ENCODE results near the gene JAZF1.

JAZF1 gene

DNA sequence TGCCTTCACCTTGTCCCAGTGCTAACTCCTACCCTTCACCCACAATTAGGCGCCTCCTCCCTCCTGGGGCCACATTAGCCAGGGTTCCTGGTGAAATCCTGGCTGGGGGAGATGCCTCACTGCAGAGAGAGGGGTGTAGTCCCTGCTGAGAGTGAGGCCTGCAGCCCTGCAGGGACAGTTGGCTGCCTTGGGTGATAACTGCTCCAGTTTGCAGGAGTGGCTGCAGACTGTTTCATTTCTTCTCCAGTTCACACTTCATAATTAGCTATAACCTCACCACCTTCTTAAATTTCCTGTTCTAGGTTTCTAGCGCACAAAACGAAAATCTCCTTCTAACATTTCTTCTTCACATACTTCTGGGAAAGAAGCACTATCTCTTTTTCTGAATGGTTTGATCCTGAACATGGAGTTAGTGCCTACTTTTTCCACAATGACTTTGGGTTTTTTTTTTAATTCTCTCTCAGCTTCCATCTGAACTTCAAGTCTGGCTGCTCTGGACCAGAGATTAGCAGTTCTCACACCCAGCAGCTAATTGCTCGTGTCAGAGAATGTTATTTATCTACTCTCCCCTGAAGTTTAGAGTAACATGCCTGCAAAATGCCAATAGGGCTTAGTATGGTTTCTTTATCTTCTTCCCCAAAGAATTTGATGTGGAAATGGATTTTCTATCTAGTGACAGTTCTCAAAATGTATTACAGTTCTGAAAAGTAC lies 15.5 kb upstream of the JAZF1 start:
- no peak for DNase-seq
- intact Hi-C loops (cut with DNase I), result no loop called here

- intact Hi-C loops (cut with DNase I), result no loop called here
- no peak for DNase-seq
Observed at GRCh38 chr7:28192786-28193585, 12.4 kb upstream of the JAZF1 start.

- no peak for DNase-seq
- intact Hi-C loops (cut with DNase I), result no loop called here
Observed at GRCh38 chr7:28191751-28192150, 11.2 kb upstream of the JAZF1 start.

DNA sequence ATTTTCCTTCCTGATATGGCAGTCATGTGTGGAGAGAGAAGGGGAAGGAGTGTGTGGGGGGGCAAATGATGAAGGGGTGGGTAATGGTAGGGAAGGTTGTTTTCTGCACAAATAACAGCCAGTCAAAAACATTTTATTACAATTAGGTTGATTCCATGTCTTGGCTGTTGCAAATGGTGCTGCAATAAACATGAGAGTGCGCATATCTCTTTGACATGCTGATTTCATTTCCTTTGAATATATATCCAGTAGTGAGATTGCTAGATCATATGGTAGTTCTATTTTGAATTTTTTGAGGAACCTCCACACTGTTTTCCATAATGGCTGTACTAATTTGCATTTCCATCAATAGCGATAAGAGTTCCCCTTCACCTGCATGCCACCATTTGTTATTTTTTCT lies 10.6 kb upstream of the JAZF1 start:
- DNase-seq, result no peak
- intact Hi-C loops (cut with DNase I), result no loop called here

DNA sequence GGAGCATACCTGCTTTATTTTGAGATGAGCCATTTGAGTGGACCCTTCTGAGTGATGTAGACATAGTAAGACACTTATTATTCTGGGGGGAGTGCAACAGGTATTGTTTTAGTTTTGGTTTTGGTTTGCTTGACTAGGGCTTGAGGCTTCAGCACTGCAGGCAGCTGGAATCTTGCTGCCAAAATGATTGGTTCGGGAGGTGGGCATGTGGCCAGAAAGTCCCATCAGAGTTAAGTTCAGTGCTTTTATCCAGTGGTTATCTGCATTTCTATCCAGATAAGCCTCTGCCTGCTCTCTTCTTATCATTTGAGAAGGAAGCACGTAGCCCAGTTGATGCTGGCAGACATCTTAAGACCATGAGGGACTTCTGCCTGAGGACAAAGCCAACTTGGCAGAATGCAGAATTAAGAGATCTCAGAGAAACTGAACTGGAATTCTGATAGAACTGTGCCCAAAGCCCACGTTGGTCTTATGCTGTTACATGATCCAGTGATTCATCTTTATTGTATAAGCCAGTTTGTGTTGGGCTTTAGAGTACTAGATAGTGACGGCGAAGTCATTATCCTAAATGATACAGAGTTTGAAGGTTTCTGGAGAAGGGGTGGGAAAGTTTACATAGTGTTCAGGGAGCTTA lies 9.6 kb upstream of the JAZF1 start:
- intact Hi-C loops (cut with DNase I), result no loop called here
- no peak for DNase-seq

- intact Hi-C loops (cut with DNase I), result no loop called here
- no peak for DNase-seq
Observed at GRCh38 chr7:28187012-28187411, 6.4 kb upstream of the JAZF1 start.

DNA sequence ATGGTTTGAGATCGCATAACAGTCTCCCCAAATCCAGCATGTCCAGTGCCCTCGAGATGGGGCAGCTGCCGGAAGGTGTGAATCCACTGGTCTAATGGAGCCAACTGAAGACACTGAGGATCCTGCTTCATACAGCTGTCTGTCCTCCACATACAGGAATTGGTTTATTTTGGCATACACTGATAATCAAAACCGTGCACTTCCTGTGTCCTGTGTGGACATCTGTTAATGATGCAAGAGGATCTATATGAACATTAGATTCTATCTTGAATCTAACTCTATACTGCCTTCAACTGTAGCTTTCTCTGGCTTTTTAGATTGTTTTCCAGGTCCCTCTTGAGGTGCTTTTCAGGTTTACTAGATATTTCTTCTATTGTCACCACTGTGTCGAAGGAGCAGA lies 3.0 kb upstream of the JAZF1 start:
- DNase-seq, result no peak
- intact Hi-C loops (cut with DNase I), result no loop called here

DNA sequence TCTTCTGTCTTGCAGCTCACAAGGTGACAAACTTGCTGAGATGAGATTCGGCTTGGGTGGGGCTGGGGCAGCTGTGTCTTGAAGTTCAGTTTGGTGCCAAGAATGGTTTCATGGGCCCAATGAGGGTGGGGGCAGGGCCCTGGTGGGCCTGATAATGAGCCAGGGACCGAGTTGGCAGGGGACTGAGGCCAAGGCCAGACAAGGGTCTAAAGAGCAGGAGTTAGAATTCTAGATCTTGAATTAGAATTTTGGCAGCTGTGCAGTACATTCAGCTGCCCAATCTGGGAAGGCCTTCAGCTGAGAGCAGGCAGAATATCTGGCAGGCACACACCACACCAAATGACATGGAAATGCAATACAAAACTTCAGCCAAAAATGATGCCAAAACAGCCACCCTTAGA lies 1.5 kb upstream of the JAZF1 start:
- peak in 31 of 42 donors; percentile 7 to 64 (median 31) for DNase-seq
- intact Hi-C loops (cut with DNase I), result no loop called here

GRCh38 chr7:28181416-28181815 lies 821 bp upstream of the JAZF1 start:
- intact Hi-C loops (cut with DNase I), result no loop called here
- no peak for DNase-seq

DNA sequence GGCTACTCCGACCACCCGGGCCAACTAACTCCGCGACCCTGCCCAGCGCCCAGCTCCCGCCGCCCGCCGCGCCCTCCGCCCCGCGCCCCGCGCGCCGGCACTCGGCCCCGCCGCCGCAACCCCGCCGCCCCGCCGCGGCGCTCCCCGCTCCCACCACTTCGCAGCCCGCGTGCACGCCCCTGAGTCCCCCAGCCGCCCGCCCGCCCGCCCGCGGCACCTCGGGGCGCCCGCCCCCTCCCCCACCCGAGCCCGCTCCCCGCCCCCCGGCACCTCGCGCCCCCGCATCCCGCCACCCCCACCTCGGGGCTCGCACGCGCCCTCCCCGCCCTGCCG lies 598 bp downstream of the JAZF1 start:
- peak in 1 of 42 donors; percentile 8 for DNase-seq
- intact Hi-C loops (cut with DNase I), result no loop called here

GRCh38 chr7:28179120-28180030 lies 1.2 kb downstream of the JAZF1 start:
- DNase-seq, result peak; percentile 4 to 88 (median 76)

GRCh38 chr7:28178599-28178998 lies 2.0 kb downstream of the JAZF1 start:
- intact Hi-C loops (cut with DNase I), result no loop called here

More at GRCh38 chr7:28179120-28180030, 1.2 kb downstream of the JAZF1 start:
- intact Hi-C loops (cut with DNase I), result no loop called here

GRCh38 chr7:28177836-28178235 lies 2.8 kb downstream of the JAZF1 start:
- intact Hi-C loops (cut with DNase I), result no loop called here

More at GRCh38 chr7:28178599-28178998, 2.0 kb downstream of the JAZF1 start:
- DNase-seq, result no peak

GRCh38 chr7:28176645-28177044 lies 4.0 kb downstream of the JAZF1 start:
- intact Hi-C loops (cut with DNase I), result no loop called here
- DNase-seq, result no peak

More at GRCh38 chr7:28177836-28178235, 2.8 kb downstream of the JAZF1 start:
- DNase-seq, result no peak

DNA sequence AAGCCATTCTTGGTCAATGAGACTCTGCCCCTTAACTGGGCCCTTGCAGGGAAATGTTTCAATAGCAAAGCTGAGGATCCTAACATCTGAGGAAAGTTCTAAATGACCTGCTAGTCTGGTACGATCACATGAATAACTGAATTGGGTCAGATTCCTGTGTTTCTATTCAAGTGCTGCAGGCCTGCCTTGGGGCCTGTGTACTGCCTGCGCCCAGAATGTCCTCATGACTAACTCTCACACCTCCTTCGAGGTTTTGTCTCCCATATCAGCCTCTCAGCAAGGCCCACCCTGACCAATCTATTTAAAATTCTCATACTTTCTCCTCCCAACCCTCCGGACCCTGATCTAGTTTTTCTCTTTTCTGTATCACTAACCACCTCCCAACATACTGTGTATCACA lies 4.4 kb downstream of the JAZF1 start:
- intact Hi-C loops (cut with DNase I), result no loop called here
- DNase-seq, result no peak

DNA sequence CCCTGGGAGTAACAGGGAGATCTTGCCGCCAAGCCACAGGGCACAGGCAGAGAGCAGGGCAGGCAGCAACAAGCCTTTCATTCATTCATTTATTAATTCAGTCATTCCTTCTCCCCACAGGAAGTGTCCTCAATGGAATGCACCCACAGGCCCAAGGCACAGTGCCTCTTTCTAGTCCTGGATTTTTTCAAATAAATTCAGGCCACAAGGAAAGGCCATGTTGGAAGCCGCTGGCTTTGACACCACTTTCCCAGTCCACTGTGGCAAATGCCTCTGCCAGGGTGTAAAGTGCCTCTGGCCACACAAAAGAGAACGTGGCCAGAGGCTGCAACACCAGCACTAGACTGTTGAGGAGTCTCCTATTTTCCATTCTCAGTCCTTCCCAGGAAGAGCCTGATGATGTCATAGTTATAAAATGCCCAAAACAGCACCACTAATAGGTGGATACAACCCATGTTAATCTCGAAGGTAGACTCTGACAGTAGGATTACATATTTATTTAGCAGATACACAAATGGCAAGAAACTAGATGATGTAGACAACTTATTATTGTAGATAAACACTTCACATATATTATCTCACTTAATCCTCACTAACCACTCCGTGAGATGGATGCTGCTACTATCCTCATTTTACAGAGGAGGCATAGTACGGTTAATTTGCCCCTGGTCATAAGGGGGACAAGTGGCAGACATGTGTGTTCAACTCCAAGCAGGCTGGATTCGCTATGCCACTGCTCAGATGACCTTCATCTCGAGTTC lies 5.5 kb downstream of the JAZF1 start:
- intact Hi-C loops (cut with DNase I), result no loop called here
- DNase-seq, result no peak

DNA sequence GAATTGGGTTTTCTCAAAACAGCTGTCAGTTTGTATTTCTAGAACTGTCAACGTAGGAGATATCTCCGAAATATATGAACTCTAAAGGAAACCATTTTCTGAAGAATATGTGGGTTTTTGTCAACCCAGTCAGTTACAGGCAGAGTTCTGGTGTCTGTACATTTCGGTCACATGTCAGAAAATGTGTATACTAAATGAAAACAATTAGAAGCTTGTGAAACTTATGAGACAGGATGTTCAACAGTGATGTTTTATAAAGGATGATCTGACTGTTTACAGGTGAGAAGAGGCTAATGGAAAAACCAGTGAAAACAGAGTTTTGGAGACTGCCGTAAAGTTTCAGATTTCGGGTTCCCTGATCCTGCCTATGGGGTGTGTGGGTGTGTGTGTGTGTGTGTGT lies 6.2 kb downstream of the JAZF1 start:
- DNase-seq, result no peak
- intact Hi-C loops (cut with DNase I), result no loop called here

DNA sequence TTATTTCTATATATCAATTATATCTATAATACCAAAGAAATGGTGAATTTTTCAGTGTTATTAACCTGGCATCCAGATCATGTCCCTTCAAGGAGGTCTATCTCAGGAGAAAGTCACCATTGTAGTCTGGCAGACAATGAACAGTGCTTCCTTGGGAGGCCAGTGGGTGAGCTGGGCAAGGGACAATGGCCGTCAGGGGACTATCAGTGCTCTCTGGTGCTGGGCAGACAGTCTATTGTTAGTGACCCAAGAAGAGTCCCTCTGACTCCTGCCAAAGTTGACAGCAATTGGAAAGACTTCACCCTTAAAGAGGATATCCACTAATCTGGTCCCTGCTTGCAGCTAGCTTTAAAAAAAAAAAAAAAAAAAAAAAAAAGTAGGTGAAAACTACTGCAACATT lies 7.1 kb downstream of the JAZF1 start:
- peak in 29 of 42 donors; percentile 7 to 72 (median 36) for DNase-seq
- intact Hi-C loops (cut with DNase I), result no loop called here

DNA sequence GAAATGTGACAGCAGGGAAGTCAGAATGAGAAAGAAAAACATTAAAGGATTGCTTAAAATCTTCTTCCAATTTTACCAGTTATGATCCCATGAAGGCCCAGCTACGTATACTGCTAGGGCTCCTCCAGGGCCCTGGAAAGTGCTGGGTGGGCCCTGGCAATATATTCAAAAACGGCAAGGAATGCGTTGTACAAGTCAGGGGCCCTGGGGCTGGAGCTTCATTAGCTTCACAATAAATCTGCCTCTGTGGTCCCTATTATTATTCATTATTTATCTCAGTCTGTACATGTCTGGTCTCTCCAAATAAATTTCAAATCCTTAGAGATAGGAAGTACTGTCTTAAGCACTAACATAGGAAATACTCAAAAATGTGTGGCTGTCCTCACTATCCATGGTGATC lies 7.6 kb downstream of the JAZF1 start:
- DNase-seq, result no peak
- intact Hi-C loops (cut with DNase I), result no loop called here
